GM19372 (cell line): ENCODE results near the gene VANGL1.

Experiments
- ATAC-seq: cut with Tn5 transposase; IDR thresholded peaks from one replicate; pipeline ENCODE4 v1.9.1; 2021; ENCODE audit warnings: mild to moderate bottlenecking, low read depth, moderate library complexity; ENCODE audit not compliant: unreplicated experiment

Gene VANGL1

DNA sequence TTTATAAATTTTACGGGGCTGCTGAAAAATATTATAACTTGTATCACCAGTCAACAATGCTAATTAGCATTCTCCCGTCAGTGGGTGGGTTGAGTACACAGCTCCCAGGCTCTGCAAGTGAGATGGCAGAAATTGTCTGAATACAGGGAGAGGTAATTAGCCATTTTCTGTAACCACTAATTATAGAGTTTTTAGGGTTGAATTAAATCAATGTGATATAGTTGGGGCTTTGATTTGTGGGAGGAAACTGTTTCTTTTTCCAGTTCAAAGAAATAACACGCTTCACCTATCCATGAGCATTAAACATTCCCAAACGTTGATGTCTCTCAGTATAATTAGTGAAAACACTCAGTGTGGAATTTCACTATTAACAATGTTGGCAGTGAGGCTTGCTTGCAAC is 1.5 kb downstream of the VANGL1 start:
- no peak for ATAC-seq

- ATAC-seq = no peak
Observed at GRCh38 chr1:115643666-115644065, 1.9 kb downstream of the VANGL1 start.

- ATAC-seq = no peak
Observed at GRCh38 chr1:115644109-115644508, 2.3 kb downstream of the VANGL1 start.

DNA sequence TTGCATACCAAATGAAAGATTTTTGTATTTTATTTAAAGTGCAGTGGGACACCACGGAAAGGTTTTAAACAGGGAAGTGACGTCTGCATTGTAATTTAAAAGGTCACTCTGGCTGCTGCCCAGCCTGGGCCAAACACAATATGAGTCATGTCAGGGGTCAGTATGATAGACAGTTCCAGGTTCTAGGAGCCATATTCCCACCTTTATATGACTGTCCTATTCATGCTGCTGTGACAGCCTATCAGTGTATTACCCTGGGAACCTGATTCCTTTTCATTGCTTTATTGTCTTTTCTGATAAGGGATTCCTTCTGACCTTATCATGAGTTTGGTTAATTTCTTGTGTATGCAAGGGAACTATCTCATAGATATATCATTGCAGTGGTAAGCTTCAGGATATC is 5.3 kb downstream of the VANGL1 start:
- no peak for ATAC-seq

DNA sequence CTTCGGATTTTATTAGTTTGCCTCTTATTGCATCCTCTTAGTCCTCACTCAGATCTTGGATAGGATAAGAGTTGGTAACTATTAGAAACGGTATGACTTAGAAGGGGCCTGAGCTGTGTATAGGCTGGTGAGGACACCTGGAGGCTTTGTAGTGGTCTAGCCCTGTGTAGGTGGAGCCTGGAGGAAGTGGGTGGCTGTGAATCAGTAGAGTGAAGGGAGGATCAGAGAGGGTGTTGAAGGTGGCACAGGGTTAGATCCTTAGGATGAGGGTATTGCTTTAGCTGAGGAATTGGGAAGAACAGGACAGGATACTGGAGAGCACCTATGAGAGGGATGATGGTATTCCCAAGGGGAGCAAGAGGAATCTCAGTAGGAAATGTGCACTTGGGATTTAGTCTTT is 5.7 kb downstream of the VANGL1 start:
- ATAC-seq = no peak

GRCh38 chr1:115647919-115648650 is 6.3 kb downstream of the VANGL1 start:
- no peak for ATAC-seq

GRCh38 chr1:115648717-115649691 is 7.2 kb downstream of the VANGL1 start:
- ATAC-seq = peak; percentile 80

- no peak for ATAC-seq
Observed at GRCh38 chr1:115649964-115650363, 8.2 kb downstream of the VANGL1 start.

DNA sequence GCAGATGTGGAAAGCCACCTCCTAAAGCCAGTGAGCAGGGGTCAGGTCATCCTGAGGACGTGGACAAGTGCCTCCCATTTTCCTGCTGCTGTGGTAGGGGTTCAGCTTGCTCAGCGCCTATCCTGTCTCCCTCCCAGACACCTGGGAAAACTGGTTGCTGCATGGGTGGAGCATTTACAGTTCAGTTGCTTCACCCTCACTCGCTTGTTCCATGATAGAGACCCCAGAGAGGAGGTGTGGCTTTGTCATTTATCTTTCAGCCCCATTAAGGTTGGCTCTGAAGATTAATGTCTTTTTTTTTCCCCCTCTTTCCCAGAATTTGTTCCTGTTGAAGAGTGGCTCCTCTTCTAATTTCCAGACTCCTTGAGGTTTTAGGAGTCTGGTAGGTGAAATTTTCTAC is 9.2 kb downstream of the VANGL1 start:
- no peak for ATAC-seq

DNA sequence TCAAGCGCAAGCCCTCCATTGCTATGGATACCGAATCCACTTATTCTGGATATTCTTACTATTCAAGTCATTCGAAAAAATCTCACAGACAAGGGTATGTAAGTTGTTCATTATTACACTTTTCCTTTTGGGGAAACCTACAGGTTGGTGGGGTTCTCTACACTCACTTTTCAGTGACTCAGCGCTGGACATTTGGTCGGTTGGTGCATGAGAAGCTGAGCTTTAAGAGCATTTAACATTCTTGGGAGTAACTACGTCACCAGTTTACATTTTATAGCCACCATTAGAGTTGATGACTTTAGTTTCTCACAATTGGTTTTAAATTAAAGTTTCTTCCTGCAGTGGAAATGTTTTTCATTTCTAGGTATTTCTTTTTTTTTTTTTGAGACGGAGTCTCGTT is 9.6 kb downstream of the VANGL1 start:
- ATAC-seq = no peak

- no peak for ATAC-seq
Observed at GRCh38 chr1:115652236-115652788, 10.5 kb downstream of the VANGL1 start.

DNA sequence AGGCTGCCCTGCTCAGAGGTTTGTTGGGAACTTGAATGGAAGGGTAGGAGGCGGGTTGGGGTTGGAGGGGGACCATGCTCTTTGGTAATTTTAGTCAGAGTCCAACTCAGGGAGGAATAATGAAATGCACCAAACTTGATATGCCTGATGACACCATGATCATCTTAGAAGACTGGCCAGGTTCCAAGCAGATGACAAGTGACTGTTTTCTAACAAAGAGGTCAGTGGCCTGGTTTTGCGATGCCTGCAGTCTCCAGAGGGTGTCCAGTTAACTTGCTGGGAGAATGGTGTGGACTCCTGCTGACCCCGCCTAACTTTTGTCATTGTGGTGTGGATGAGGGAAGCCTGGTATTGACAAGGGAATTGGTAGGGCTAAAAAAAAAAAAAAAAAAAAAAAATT is 12.4 kb downstream of the VANGL1 start:
- ATAC-seq = no peak

- no peak for ATAC-seq
Observed at GRCh38 chr1:115654663-115655305, 13.0 kb downstream of the VANGL1 start.

DNA sequence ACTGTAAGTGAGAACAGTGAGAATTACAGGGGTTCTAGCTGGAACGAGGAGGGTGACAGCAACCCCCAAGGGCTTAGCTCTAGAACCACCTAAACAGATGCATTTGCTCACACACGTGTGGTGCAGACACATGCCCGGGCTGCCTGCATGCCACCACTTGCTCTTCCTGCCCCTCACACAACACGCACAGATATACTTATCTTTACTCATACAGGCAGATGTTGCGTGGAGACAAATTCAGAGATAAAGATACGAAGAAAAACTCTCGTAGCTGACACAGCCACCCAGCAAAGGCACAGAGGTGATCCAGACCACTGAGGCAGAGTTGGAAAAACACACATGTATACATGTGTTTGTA is 13.5 kb downstream of the VANGL1 start:
- no peak for ATAC-seq

DNA sequence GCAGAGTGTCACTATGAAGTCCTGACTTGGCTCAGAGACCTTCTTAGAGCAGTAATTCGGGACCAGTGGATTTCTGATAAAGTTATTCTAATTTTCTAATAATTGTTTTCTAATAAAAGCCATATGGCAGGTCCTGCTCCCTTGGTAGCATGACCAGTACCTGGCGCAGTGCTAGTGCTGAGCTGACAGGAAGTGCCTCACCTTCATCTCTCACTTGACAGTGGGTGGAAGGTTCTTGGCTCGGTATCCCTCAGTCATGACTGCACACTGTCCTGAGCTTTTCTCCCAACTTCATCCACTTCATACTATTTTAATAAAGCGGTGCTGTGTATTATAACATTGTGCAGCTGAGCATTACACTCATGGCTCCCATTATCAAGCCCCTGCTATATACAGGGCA is 14.1 kb downstream of the VANGL1 start:
- ATAC-seq = no peak

- no peak for ATAC-seq
Observed at GRCh38 chr1:115656461-115657077, 14.8 kb downstream of the VANGL1 start.

GRCh38 chr1:115658646-115659045 is 16.9 kb downstream of the VANGL1 start:
- no peak for ATAC-seq

DNA sequence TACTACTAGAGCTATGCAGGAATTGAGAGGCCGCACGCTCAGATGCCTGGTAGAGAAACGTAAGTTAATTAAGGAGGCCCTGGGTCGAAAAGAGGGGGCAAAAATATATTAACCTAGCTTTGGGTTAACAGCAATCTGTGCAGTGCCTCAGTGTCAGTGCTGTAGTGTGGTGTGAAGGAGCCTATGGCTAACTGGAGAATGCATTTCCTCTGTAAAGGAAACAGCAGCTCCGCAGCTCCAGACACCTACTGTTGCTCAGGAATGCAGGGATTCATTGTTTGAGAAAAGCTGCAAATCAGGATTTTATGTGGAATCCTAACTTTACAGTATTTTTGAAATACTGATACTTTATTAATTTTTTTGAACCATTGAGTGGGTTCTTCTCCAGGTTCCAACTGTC is 18.4 kb downstream of the VANGL1 start:
- no peak for ATAC-seq

DNA sequence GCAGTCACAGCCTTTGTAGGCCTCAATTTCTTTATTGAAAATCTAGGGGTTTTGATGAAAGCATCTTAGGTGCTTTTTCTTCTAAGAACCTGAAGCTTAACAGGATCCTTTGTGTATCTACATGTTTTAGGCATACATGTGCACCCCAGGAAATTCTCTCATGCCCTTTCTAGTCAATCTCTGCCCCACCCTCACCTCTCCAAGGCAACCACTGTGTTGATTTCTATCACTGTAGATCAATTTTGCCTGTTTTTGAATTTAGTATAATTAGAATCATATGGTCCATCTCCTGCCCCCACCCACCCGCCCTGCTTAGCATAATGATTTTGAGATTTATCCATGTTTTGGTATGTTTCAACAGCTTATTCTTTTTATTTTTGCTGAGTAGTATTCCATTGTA is 19.4 kb downstream of the VANGL1 start:
- no peak for ATAC-seq

GRCh38 chr1:115665319-115666096 is 23.7 kb downstream of the VANGL1 start:
- ATAC-seq = no peak
